GM12878 (cell line): ENCODE data around the gene TAMALIN. TPM values are rescaled to one million over a fixed set of nuclear protein-coding genes. Genes with fewer than 3 reads are reported as not detected.

Experiments used
- CBFB ChIP-seq: IDR thresholded peaks from 2 replicates; pipeline ENCODE4 v1.6.1; 2016; ENCODE audit warnings: antibody characterized with exemption, low read depth
- E4F1 ChIP-seq: fragments of 450-650 bp; IDR thresholded peaks from 2 replicates; pipeline ENCODE4 v1.6.1; 2018; ENCODE audit warnings: borderline replicate concordance, mild to moderate bottlenecking; ENCODE audit not compliant: partially characterized antibody
- MEF2A ChIP-seq: IDR thresholded peaks from 2 replicates; pipeline ENCODE4 v1.6.1; 2011; ENCODE audit warnings: low read depth, mild to moderate bottlenecking, low read length, moderate library complexity; ENCODE audit not compliant: insufficient read depth
- NBN ChIP-seq: fragments of 450-650 bp; IDR thresholded peaks from 2 replicates; pipeline ENCODE4 v1.6.1; 2016
- PAX5 ChIP-seq: IDR thresholded peaks from 2 replicates; pipeline ENCODE4 v1.6.1; 2011; ENCODE audit warnings: low read depth, low read length, borderline replicate concordance
- RAD21 ChIP-seq: IDR thresholded peaks from 2 replicates; pipeline ENCODE4 v1.6.1; 2011; ENCODE audit warnings: mild to moderate bottlenecking, low read depth, low read length, moderate library complexity; ENCODE audit not compliant: insufficient read depth
- RUNX3 ChIP-seq: IDR thresholded peaks from 2 replicates; pipeline ENCODE4 v1.6.1; 2012; ENCODE audit warnings: low read length, inconsistent platforms
- SMARCA5 ChIP-seq: fragments of 450-650 bp; IDR thresholded peaks from 2 replicates; pipeline ENCODE4 v1.6.1; 2017; ENCODE audit warnings: mild to moderate bottlenecking
- SP1 ChIP-seq: IDR thresholded peaks from one replicate; pipeline ENCODE4 v1.6.1; 2011; ENCODE audit warnings: low read depth, low read length
- SREBF2 ChIP-seq: IDR thresholded peaks from 2 replicates; pipeline ENCODE4 v1.6.1; 2012; ENCODE audit warnings: mild to moderate bottlenecking, low read length
- SRF ChIP-seq, 2 experiments: IDR thresholded peaks; 2 replicates each; pipeline ENCODE4 v1.6.1; 2011; ENCODE audit warnings: low read depth in 2 of 2, low read length in 2 of 2, mild to moderate bottlenecking in 1 of 2, moderate library complexity in 1 of 2
- TCF7 ChIP-seq: IDR thresholded peaks from 2 replicates; pipeline ENCODE4 v1.6.1; 2014; ENCODE audit warnings: antibody characterized with exemption, borderline replicate concordance
- ZBED1 ChIP-seq: IDR thresholded peaks from 2 replicates; pipeline ENCODE4 v1.6.1; 2016; ENCODE audit warnings: borderline replicate concordance
- ZBTB11 ChIP-seq: fragments of 450-650 bp; formaldehyde crosslinking; IDR thresholded peaks from 2 replicates; pipeline ENCODE4 v1.5.0; 2022; ENCODE audit warnings: mild to moderate bottlenecking, missing genetic modification characterization
- ZNF217 ChIP-seq: fragments of 450-650 bp; IDR thresholded peaks from 2 replicates; pipeline ENCODE4 v1.6.1; 2017; ENCODE audit warnings: antibody characterized with exemption, mild to moderate bottlenecking
- ZNF384 ChIP-seq: IDR thresholded peaks from 2 replicates; pipeline ENCODE4 v1.6.1; 2012; ENCODE audit warnings: low read depth, mild to moderate bottlenecking, low read length, improper control_type of control experiment, borderline replicate concordance
- polyA plus RNA-seq, 11 experiments: library from polyadenylated mRNA; depleted of rRNA in 4 of 11; unstranded in 6 of 11; stranded (reverse) in 5 of 11; fragments of >200 nt; fragmentation: Nextera tagmentation in 4 of 11; fragmentation: Illumina TruSeq in 1 of 11; extraction: Ambion mirVana in 4 of 11; extraction: Trizol in 1 of 11; gene quantifications; 1 replicate in 1 of 11; 2 replicates in 10 of 11; pipeline versions ENCODE4 v1.2.1 to v1.2.3, GENCODE V29; 2011 to 2016; ENCODE audit warnings: inconsistent platforms in 2 of 11, missing spikeins in 2 of 11, low read depth in 1 of 11
- total RNA-seq, 4 experiments: library from RNA; depleted of rRNA in 3 of 4; stranded (reverse); fragments of >200 nt in 3 of 4; fragmentation: Illumina TruSeq in 1 of 4; extraction: Trizol in 1 of 4; gene quantifications; 2 replicates each; pipeline versions ENCODE4 v1.2.1 to v1.2.3, GENCODE V29; 2013 to 2021
- TF ChIP-seq, protein P1 (sequence below): IDR thresholded peaks from 2 replicates; pipeline ENCODE4 v1.6.1; 2012; ENCODE audit warnings: low read depth, low read length, improper control_type of control experiment
- TF ChIP-seq, protein P2 (sequence below): fragments of 450-650 bp; formaldehyde crosslinking; IDR thresholded peaks from 2 replicates; pipeline ENCODE4 v1.4.0; 2022; ENCODE audit warnings: mild to moderate bottlenecking, moderate library complexity
- TF ChIP-seq, protein P3 (sequence below): IDR thresholded peaks from 2 replicates; pipeline ENCODE4 v1.6.1; 2012; ENCODE audit warnings: low read depth, low read length, improper control_type of control experiment

Gene TAMALIN
- total and polyA plus RNA-seq, 10 of the 15 experiments (the other 5 are each of a cell fraction or from before 2014, with no cell fraction given), result 0.09 to 0.58 (median 0.19) TPM; not detected in 4

- TF ChIP-seq NBN, result no peak
- no peak for TF ChIP-seq E4F1
- TF ChIP-seq, protein P1, sequence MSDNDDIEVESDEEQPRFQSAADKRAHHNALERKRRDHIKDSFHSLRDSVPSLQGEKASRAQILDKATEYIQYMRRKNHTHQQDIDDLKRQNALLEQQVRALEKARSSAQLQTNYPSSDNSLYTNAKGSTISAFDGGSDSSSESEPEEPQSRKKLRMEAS, result no peak
- TF ChIP-seq CBFB, result no peak
- peak; percentile 65 for TF ChIP-seq RAD21
- TF ChIP-seq, protein P2, sequence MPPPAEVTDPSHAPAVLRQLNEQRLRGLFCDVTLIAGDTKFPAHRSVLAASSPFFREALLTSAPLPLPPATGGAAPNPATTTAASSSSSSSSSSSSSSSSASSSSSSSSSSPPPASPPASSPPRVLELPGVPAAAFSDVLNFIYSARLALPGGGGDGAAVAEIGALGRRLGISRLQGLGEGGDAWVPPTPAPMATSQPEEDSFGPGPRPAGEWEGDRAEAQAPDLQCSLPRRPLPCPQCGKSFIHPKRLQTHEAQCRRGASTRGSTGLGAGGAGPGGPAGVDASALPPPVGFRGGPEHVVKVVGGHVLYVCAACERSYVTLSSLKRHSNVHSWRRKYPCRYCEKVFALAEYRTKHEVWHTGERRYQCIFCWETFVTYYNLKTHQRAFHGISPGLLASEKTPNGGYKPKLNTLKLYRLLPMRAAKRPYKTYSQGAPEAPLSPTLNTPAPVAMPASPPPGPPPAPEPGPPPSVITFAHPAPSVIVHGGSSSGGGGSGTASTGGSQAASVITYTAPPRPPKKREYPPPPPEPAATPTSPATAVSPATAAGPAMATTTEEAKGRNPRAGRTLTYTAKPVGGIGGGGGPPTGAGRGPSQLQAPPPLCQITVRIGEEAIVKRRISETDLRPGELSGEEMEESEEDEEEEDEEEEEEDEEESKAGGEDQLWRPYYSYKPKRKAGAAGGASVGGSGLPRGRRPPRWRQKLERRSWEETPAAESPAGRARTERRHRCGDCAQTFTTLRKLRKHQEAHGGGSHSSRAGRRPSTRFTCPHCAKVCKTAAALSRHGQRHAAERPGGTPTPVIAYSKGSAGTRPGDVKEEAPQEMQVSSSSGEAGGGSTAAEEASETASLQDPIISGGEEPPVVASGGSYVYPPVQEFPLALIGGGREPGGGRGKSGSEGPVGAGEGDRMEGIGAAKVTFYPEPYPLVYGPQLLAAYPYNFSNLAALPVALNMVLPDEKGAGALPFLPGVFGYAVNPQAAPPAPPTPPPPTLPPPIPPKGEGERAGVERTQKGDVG (CRISPR knock-in tag), result no peak
- TF ChIP-seq MEF2A, result no peak
- peak; percentile 76 for TF ChIP-seq SP1
- TF ChIP-seq ZNF384, result no peak
- TF ChIP-seq ZNF217, result no peak
- no peak for TF ChIP-seq ZBTB11 (CRISPR knock-in tag)
- TF ChIP-seq SRF (IDR thresholded peaks at IDR 0.05; ENCODE audit: low read depth in 2 of 2, low read length in 2 of 2), result 0 out of 4 replicates have a peak, but pooled peaks of 1 of the 2 experiments have one; percentile 23
- TF ChIP-seq, protein P3, sequence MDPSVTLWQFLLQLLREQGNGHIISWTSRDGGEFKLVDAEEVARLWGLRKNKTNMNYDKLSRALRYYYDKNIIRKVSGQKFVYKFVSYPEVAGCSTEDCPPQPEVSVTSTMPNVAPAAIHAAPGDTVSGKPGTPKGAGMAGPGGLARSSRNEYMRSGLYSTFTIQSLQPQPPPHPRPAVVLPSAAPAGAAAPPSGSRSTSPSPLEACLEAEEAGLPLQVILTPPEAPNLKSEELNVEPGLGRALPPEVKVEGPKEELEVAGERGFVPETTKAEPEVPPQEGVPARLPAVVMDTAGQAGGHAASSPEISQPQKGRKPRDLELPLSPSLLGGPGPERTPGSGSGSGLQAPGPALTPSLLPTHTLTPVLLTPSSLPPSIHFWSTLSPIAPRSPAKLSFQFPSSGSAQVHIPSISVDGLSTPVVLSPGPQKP, result no peak
- TF ChIP-seq PAX5, result no peak
- no peak for TF ChIP-seq ZBED1
- TF ChIP-seq TCF7, result no peak
- TF ChIP-seq SREBF2, result no peak
- no peak; the same call in 1 of the 2 replicates for TF ChIP-seq RUNX3
- TF ChIP-seq SMARCA5, result peak; percentile 92
These were observed 16.6 kb downstream of the TAMALIN start (continued) for GRCh38 chr12:52023182-52023975.
